Measurements from ENCODE around the gene ARHGAP44. TPM values are rescaled to one million over a fixed set of nuclear protein-coding genes. Genes with fewer than 3 reads are reported as not detected.

The ARHGAP44 gene
- total RNA-seq, 6 donors from 2014 or later = 36.3 to 56.4 (median 41.8) TPM

DNA sequence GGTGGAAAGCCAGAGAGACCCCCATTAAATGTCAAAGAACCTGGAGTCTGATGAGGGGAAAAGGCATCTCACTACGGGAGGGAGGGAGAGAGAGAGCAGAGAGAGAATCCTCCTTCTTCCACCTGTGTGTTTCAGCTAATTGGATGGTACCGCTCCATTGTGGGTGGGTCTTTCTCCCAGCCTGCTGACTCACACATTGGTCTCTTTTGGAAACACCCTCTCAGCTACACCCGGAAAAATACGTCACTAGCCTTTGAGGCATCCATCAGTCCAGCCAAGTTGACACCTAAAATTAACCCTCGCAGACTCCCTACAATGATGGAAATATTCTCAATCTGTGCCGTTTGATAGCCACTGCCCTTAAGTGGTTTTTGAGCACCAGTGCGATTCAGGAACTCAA lies 128.1 kb downstream of the ARHGAP44 start:
- TF ChIP-seq EP300 (IDR thresholded peaks at IDR 0.05) (no peak), POLR2AphosphoS5 (IDR thresholded peaks at IDR 0.05) (no peak), POLR2A (IDR thresholded peaks at IDR 0.05) (no peak)
- TF ChIP-seq, protein P1, sequence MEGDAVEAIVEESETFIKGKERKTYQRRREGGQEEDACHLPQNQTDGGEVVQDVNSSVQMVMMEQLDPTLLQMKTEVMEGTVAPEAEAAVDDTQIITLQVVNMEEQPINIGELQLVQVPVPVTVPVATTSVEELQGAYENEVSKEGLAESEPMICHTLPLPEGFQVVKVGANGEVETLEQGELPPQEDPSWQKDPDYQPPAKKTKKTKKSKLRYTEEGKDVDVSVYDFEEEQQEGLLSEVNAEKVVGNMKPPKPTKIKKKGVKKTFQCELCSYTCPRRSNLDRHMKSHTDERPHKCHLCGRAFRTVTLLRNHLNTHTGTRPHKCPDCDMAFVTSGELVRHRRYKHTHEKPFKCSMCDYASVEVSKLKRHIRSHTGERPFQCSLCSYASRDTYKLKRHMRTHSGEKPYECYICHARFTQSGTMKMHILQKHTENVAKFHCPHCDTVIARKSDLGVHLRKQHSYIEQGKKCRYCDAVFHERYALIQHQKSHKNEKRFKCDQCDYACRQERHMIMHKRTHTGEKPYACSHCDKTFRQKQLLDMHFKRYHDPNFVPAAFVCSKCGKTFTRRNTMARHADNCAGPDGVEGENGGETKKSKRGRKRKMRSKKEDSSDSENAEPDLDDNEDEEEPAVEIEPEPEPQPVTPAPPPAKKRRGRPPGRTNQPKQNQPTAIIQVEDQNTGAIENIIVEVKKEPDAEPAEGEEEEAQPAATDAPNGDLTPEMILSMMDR (IDR thresholded peaks at IDR 0.05) = no peak
- Histone ChIP-seq H3K36me3 (no peaks in the 10 kb centered on the region), H3K27ac (no peak overlapping the region), H3K4me3 (no peak overlapping the region), H3K27me3 (no peaks in the 10 kb centered on the region), H3K4me1 (no peaks in the 10 kb centered on the region), H3K9me3 (no peaks in the 10 kb centered on the region)
- 78 to 87% methylated on average over 7 of the region's 7 CpGs for WGBS, 2 donors
- DNase-seq (no peak), ATAC-seq (ENCODE audit: low FRiP score in 2 of 2) (no peak)

DNA sequence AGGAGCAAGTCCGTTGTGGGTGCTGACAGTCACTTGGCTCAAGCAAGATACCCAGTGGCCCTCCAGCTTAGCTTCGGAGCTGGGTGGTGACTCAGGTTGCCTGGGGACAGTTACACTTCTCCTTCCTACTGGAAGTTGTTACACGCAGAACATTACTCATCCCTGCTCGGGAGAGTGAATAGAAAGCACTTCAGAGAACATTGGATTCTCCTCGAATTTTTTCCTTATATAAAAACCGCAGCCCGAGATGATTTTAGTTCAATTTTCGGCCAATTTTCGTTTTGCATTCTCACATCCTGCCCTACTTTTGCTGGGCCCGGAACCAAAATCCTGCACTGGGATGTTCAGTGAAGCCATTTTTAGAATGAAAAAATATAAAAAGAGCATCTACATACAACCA lies 128.8 kb downstream of the ARHGAP44 start:
- ATAC-seq (ENCODE audit: low FRiP score in 2 of 2) (no peak), DNase-seq (no peak)
- WGBS, 2 donors = 91 to 95% methylated on average over 10 of the region's 10 CpGs
- TF ChIP-seq EP300 (IDR thresholded peaks at IDR 0.05) (no peak), POLR2A (IDR thresholded peaks at IDR 0.05) (no peak), POLR2AphosphoS5 (IDR thresholded peaks at IDR 0.05) (no peak)
- TF ChIP-seq, protein P1 (IDR thresholded peaks at IDR 0.05) = no peak
- Histone ChIP-seq H3K9me3 (no peaks in the 10 kb centered on the region), H3K27ac (no peak overlapping the region), H3K4me1 (no peaks in the 10 kb centered on the region), H3K27me3 (no peaks in the 10 kb centered on the region), H3K4me3 (no peak overlapping the region), H3K36me3 (no peaks in the 10 kb centered on the region)

DNA sequence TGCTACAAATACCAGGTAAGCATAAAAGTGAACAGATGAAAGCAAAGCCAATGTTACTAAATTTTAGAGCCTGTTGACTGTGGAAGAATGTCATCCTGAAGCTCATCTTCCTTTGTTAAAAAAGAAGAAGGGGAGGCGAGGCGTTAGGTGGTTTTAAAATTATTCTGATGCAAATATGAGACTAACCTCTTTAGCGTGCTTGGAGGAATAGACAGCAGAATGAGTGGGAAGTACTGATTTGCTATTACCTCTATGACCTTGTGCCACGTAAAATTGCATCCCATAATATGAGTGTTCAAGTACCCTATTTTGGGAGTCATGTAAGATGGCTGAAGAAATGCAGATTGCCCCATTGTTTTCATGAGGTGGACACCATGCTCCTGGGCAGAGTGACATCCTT lies 132.8 kb downstream of the ARHGAP44 start:
- WGBS, 2 donors = 88 to 89% methylated on average over 4 of the region's 4 CpGs
- DNase-seq (no peak), ATAC-seq (ENCODE audit: low FRiP score in 2 of 2) (no peak)
- Histone ChIP-seq H3K27ac (no peak overlapping the region), H3K36me3 (no peaks in the 10 kb centered on the region), H3K9me3 (no peaks in the 10 kb centered on the region), H3K4me3 (no peak overlapping the region), H3K4me1 (no peaks in the 10 kb centered on the region), H3K27me3 (no peaks in the 10 kb centered on the region)
- TF ChIP-seq POLR2A (IDR thresholded peaks at IDR 0.05) = no peak
- no peak for TF ChIP-seq EP300 (IDR thresholded peaks at IDR 0.05)
- TF ChIP-seq POLR2AphosphoS5 (IDR thresholded peaks at IDR 0.05) = no peak
- TF ChIP-seq, protein P1 (IDR thresholded peaks at IDR 0.05) = no peak

DNA sequence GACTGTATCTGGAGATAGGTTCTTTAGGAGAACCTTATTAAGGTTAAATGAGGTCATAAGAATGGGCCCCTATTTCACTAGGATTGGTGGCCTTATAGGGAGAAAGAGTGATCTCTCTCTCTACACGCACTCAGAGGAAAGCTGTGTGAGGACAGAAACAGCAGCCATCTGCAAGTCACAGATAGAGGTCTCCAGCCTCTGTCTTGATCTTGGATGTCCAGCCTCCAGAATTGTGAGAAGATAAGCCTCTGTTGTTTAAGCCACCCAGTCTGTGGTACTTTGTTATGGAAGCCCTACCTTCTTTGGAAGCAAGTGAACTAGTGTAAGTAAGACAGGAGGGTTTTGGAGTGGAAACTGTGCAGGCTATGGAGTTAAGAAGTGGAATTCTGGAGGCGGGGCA lies 135.3 kb downstream of the ARHGAP44 start:
- WGBS, 2 donors = 90 to 91% methylated on average over 2 of the region's 2 CpGs
- DNase-seq = no peak
- H3K27me3 ChIP-seq = no peaks in the 10 kb centered on the region
- no peak overlapping the region for H3K4me3 ChIP-seq
- H3K9me3 ChIP-seq = no peaks in the 10 kb centered on the region
- H3K36me3 ChIP-seq = no peaks in the 10 kb centered on the region
- H3K27ac ChIP-seq = no peak overlapping the region
- TF ChIP-seq, protein P1 (IDR thresholded peaks at IDR 0.05) = no peak
- TF ChIP-seq EP300 (IDR thresholded peaks at IDR 0.05) (no peak), POLR2A (IDR thresholded peaks at IDR 0.05) (no peak), POLR2AphosphoS5 (IDR thresholded peaks at IDR 0.05) (no peak)
- H3K4me1 ChIP-seq = no peaks in the 10 kb centered on the region
- no peak for ATAC-seq (ENCODE audit: low FRiP score in 2 of 2)

DNA sequence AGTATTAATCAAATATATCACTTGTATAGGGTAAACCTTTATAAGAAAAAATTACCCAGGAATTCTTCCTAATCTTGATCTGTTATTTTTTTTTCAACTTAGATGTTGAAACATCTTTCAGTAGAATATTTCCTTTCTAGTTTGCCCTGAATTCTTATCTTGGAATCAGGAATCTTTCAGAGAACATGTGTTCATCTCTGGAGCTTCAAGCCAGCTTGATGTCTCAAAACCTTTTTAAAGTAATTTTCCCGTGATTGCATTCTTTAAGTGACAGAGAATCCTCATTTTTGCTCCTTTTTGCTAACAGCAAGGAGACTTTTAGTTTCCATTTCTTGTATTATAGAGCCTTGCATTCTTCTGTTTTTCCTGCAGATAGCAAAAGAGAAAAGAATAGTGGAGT lies 137.7 kb downstream of the ARHGAP44 start:
- DNase-seq (no peak), ATAC-seq (ENCODE audit: low FRiP score in 2 of 2) (no peak)
- Histone ChIP-seq H3K4me1 (no peaks in the 10 kb centered on the region), H3K27ac (no peak overlapping the region), H3K27me3 (no peaks in the 10 kb centered on the region), H3K9me3 (no peaks in the 10 kb centered on the region), H3K4me3 (no peak overlapping the region), H3K36me3 (no peaks in the 10 kb centered on the region)
- TF ChIP-seq, protein P1 (IDR thresholded peaks at IDR 0.05) = no peak
- TF ChIP-seq POLR2AphosphoS5 (IDR thresholded peaks at IDR 0.05) (no peak), EP300 (IDR thresholded peaks at IDR 0.05) (no peak), POLR2A (IDR thresholded peaks at IDR 0.05) (no peak)
- WGBS, 2 donors = 61 to 64% methylated on average over 1 of the region's 1 CpG
